Astrocyte (in vitro differentiated cells and primary cell): Measurements from ENCODE around the gene PACSIN1.

Experiments used
- CTCF ChIP-seq: IDR thresholded peaks from 2 replicates; pipeline ENCODE4 v1.5.1; 2011; ENCODE audit warnings: low read depth, mild to moderate bottlenecking, inconsistent platforms, low read length, moderate library complexity; ENCODE audit not compliant: insufficient read depth
- EZH2 ChIP-seq: IDR thresholded peaks from 2 replicates; pipeline ENCODE4 v1.6.1; 2012; ENCODE audit warnings: mild to moderate bottlenecking, low read length, inconsistent platforms; ENCODE audit not compliant: insufficient read depth

- no peak for TF ChIP-seq CTCF
- TF ChIP-seq EZH2, result no peak
Observed at GRCh38 chr6:34527751-34528670, 62.1 kb downstream of the PACSIN1 start.
